Measurements from ENCODE around the gene TIFAB. TPM values are rescaled to one million over a fixed set of nuclear protein-coding genes. Genes with fewer than 3 reads are reported as not detected.
"Not testable (repeated sequence)": the region's sequence is repeated elsewhere in the genome, so short reads cannot be mapped to it uniquely, and the experiment has no call there.

TIFAB gene, protein sequence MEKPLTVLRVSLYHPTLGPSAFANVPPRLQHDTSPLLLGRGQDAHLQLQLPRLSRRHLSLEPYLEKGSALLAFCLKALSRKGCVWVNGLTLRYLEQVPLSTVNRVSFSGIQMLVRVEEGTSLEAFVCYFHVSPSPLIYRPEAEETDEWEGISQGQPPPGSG
- not detected for total RNA-seq

DNA sequence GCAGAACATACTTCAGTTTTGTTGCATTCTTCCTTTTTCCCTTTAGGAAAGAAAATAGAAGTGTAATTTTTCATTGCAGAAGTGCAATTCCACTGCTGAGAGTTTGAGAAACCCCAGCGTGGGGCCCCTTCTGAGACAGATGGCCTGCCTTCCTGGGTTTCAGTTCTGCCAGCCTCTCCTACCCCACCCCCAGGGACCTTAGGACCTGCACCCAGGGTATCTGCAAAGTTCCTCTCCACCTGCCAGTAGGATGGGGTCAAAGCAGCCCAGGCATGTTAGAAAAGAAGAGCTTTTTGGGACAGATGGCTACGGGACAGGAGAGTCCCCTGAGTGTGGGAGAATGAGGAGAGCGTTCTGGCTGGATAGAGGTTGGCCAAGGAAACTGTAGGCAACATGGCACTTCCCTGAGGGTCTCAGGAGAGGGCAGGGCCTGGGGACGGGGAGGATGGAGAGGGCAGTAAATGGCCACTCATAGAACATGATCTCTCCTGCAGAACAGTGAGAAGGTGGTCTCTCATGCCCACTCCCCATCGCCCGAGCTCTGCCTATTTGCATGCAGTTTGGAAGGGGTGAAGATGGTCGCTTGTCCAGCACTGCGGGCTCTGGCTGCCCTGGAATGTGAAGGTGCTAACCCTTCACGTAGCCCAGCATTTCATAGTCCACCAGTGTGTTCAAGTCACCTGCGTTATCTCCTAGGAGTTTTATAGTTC lies at the start of gene TIFAB:
TSS of gene TIFAB (minus strand) at position 31 of the 710 bp plus-strand sequence. CDS start 2,412 bp downstream, outside the sequence.
- Histone ChIP-seq H3K4me3 (no peak within 1 kb of the TSS), H3K9me3 (no peaks in the 10 kb centered on the region), H3K36me3 (no peaks in the 10 kb centered on the region), H3K27ac (no peak within 1 kb of the TSS), H3K4me1 (no peaks in the 10 kb centered on the region), H3K27me3 (no peaks in the 10 kb centered on the region)
- intact Hi-C loops (cut with DNase I), result no loop called here
- DNase-seq (ENCODE audit: low spot score in 2 of 2), result no peak
- no peak for TF ChIP-seq CTCF (IDR thresholded peaks at IDR 0.05)

DNA sequence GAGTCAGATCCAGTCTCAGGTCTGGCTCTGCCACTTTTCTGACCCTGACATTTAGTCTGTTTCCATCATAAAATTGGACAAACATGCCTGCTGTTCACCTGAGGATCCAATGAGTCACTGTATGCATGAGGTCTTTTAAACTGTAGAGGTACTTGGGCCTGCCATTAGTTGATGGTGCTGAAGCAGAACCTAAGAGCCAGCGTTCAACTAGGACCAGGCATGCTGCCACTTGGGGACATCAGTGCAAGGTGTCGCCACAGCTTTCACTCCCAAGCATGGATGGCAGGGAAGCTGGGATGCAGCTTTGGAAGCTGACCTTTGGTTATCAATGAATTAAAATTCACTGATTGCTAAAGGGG lies 46.5 kb upstream of the TIFAB start:
- Histone ChIP-seq H3K36me3 (no peaks in the 10 kb centered on the region), H3K27ac (no peak overlapping the region), H3K4me3 (no peak overlapping the region), H3K4me1 (peaks cover 0 to 6% of the 10 kb centered on the region in 2 donors), H3K27me3 (no peaks in the 10 kb centered on the region), H3K9me3 (no peaks in the 10 kb centered on the region)
- TF ChIP-seq CTCF (IDR thresholded peaks at IDR 0.05), result no peak
- DNase-seq (ENCODE audit: low spot score in 2 of 2), result no peak
- intact Hi-C loops (cut with DNase I), result loop anchor here (10.0 kb wide), 1 partner anchor 254 kb away; no protein-coding TSS in a partner anchor

DNA sequence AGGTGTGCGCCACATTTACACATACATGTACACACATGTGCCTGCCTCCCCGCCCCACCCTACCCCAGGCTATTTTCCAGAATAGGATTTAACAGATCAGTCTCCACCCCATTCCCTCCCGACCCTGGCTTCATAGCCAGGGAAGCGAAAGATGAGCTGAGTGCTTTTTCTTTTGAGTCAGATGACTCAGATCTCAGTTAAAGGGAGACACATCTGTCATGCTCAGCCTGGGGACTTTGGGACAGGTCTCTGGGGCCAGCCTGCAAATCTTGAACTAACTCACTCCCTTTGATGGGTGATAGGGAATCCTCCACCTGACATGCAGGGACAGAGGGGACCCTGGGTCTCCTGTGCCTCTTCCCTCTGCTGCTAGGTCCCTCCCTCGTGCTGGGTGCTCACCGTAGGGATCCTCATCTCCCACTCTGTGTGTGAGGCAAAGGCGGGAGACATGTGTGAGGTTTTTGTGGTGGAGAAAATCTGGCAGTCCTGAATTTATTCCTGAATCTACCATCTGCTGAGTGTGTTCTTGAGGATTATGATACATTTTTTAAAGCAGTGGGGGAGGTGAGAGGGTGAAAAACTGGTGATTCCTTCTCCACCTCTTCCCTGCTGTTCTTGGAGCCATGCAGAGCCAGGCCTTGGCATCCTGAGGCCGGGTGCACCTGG lies 46.0 kb upstream of the TIFAB start:
- H3K36me3 ChIP-seq, result no peaks in the 10 kb centered on the region
- intact Hi-C loops (cut with DNase I), result loop anchor here (10.0 kb wide), 1 partner anchor 253 kb away; no protein-coding TSS in a partner anchor
- H3K4me1 ChIP-seq, result peaks cover 0 to 6% of the 10 kb centered on the region in 2 donors

DNA sequence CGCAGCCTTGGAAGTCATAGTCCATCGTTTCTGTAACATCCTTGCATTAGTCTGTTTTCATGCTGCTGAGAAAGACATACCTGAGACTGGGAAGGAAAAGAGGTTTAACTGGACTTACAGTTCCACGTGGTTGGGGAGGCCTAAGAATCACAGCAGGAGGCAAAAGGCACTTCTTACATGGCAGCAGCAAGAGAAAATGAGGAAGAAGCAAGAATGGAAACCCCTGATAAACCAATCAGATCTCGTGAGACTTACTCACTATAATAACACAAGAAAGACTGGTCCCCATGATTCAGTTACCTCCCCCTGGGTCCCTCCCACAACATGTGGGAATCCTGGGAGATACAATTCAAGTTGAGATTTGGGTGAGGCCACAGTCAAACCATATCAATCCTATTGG lies 43.4 kb upstream of the TIFAB start:
- H3K4me3 ChIP-seq; DNase-seq (ENCODE audit: low spot score in 2 of 2); H3K36me3 ChIP-seq; H3K27me3 ChIP-seq; H3K9me3 ChIP-seq; H3K27ac ChIP-seq; H3K4me1 ChIP-seq: not testable (repeated sequence)
- intact Hi-C loops (cut with DNase I), result loop anchor here (10.0 kb wide), 1 partner anchor 251 kb away; no protein-coding TSS in a partner anchor

More for the DNA sequence above, 46.0 kb upstream of the TIFAB start:
- Histone ChIP-seq H3K4me3 (no peak overlapping the region), H3K27ac (no peak overlapping the region), H3K27me3 (no peaks in the 10 kb centered on the region), H3K9me3 (no peaks in the 10 kb centered on the region)
- TF ChIP-seq CTCF (IDR thresholded peaks at IDR 0.05), result no peak
- no peak for DNase-seq (ENCODE audit: low spot score in 2 of 2)

- Histone ChIP-seq H3K27ac (peak overlapping the region; percentile 71 to 79), H3K9me3 (no peaks in the 10 kb centered on the region), H3K4me1 (peaks cover 0 to 15% of the 10 kb centered on the region in 2 donors), H3K36me3 (no peaks in the 10 kb centered on the region), H3K27me3 (no peaks in the 10 kb centered on the region), H3K4me3 (no peak overlapping the region)
- DNase-seq (ENCODE audit: low spot score in 2 of 2), result no peak
- TF ChIP-seq CTCF (IDR thresholded peaks at IDR 0.05), result no peak
- intact Hi-C loops (cut with DNase I), result loop anchor here (10.0 kb wide), 1 partner anchor 249 kb away; no protein-coding TSS in a partner anchor
Observed at GRCh38 chr5:135494196-135494595, 42.0 kb upstream of the TIFAB start.
